GM23338 (cell line): Measurements from ENCODE around the gene ATP10B. TPM values are rescaled to one million over a fixed set of nuclear protein-coding genes. Genes with fewer than 3 reads are reported as not detected.

Source experiments
- ATAC-seq: fragments of 200-7000 bp; cut with Tn5 transposase; 3 replicates; pipeline ENCODE4 v1.9.1; 2020
- DNase-seq: peaks from one replicate; pipeline ENCODE4 v3.0.0-alpha.2; 2015; ENCODE audit warnings: low spot score
- H2AFZ ChIP-seq: fragments of 200-600 bp; sonication (generic); 2 replicates; pipeline ENCODE4 v1.8.0; 2016; ENCODE audit warnings: antibody characterized with exemption, mild to moderate bottlenecking, moderate library complexity
- H3F3A ChIP-seq: fragments of 200-600 bp; sonication (generic); replicated peaks from 2 replicates; pipeline ENCODE4 v1.8.0; 2017; ENCODE audit warnings: antibody characterized with exemption, mixed run types, low read depth
- H3K27ac ChIP-seq: fragments of 200-600 bp; sonication (generic); 2 replicates; pipeline ENCODE4 v1.6.1; 2016; ENCODE audit warnings: low read depth
- H3K27me3 ChIP-seq: fragments of 200-600 bp; sonication (generic); 2 replicates; pipeline ENCODE4 v1.8.0; 2016; ENCODE audit warnings: mild to moderate bottlenecking, mixed run types, moderate library complexity; ENCODE audit not compliant: insufficient read depth
- H3K36me3 ChIP-seq: fragments of 200-600 bp; sonication (generic); 2 replicates; pipeline ENCODE4 v1.8.0; 2016; ENCODE audit warnings: mild to moderate bottlenecking; ENCODE audit not compliant: insufficient read depth
- H3K4me1 ChIP-seq: fragments of 200-600 bp; sonication (generic); 2 replicates; pipeline ENCODE4 v1.8.0; 2016; ENCODE audit warnings: mild to moderate bottlenecking, moderate library complexity; ENCODE audit not compliant: insufficient read depth
- H3K4me2 ChIP-seq: fragments of 200-600 bp; sonication (generic); 2 replicates; pipeline ENCODE4 v1.7.1; 2017; ENCODE audit warnings: mixed run types
- H3K4me3 ChIP-seq: fragments of 200-600 bp; sonication (generic); 2 replicates; pipeline ENCODE4 v1.6.1; 2016; ENCODE audit warnings: mixed run types
- H3K79me2 ChIP-seq: fragments of 200-600 bp; sonication (generic); replicated peaks from 2 replicates; pipeline ENCODE4 v1.8.0; 2017; ENCODE audit warnings: mild to moderate bottlenecking; ENCODE audit not compliant: insufficient read depth
- H3K9me2 ChIP-seq: fragments of 200-600 bp; sonication (generic); 2 replicates; pipeline ENCODE4 v1.8.0; 2017; ENCODE audit not compliant: insufficient read depth
- H4K20me1 ChIP-seq: fragments of 200-600 bp; sonication (generic); replicated peaks from 2 replicates; pipeline ENCODE4 v1.8.0; 2017; ENCODE audit warnings: mild to moderate bottlenecking; ENCODE audit not compliant: insufficient read depth
- H3K27ac Mint-ChIP-seq: 2 replicates; pipeline ENCODE4 v1.8.0; 2020; ENCODE audit warnings: inconsistent platforms, mild to moderate bottlenecking, moderate library complexity, mixed read lengths
- H3K27me3 Mint-ChIP-seq: 3 replicates; pipeline ENCODE4 v1.8.0; 2022; ENCODE audit warnings: low read depth, mild to moderate bottlenecking, moderate library complexity, mixed read lengths, inconsistent platforms; ENCODE audit not compliant: insufficient read depth, poor library complexity
- H3K36me3 Mint-ChIP-seq: 3 replicates; pipeline ENCODE4 v1.8.0; 2021; ENCODE audit warnings: low read depth, mild to moderate bottlenecking, inconsistent platforms, moderate library complexity, mixed read lengths
- H3K4me1 Mint-ChIP-seq: 3 replicates; pipeline ENCODE4 v1.8.0; 2020; ENCODE audit warnings: mild to moderate bottlenecking, inconsistent platforms, mixed read lengths
- H3K4me3 Mint-ChIP-seq: 3 replicates; pipeline ENCODE4 v1.8.0; 2021; ENCODE audit warnings: moderate library complexity, mild to moderate bottlenecking, inconsistent platforms, mixed read lengths
- H3K9me3 Mint-ChIP-seq: 3 replicates; pipeline ENCODE4 v1.8.0; 2020; ENCODE audit warnings: moderate library complexity, mild to moderate bottlenecking, inconsistent platforms, mixed read lengths
- CREB1 ChIP-seq: fragments of 250-450 bp; sonication (Bioruptor Pico); IDR thresholded peaks from 2 replicates; pipeline ENCODE4 v1.5.0; 2020; ENCODE audit warnings: low read depth, mild to moderate bottlenecking, moderate library complexity
- CTCF ChIP-seq, 2 experiments: fragments of 200-600 bp in 1 of 2; sonication (generic) in 1 of 2; conservative IDR thresholded peaks; 2 replicates each; pipeline versions ENCODE4 v1.5.1 to v1.6.1; 2016 to 2017; ENCODE audit warnings: antibody characterized with exemption in 2 of 2, low read depth in 2 of 2, mild to moderate bottlenecking in 2 of 2, moderate library complexity in 1 of 2
- ETS1 ChIP-seq: IDR thresholded peaks from 2 replicates; pipeline ENCODE4 v1.6.1; 2016; ENCODE audit warnings: antibody characterized with exemption
- EZH2 ChIP-seq: fragments of 200-600 bp; sonication (generic); IDR thresholded peaks from one replicate; pipeline ENCODE4 v1.8.0; 2017; ENCODE audit warnings: antibody characterized with exemption, mild to moderate bottlenecking, low read depth; ENCODE audit not compliant: unreplicated experiment
- EZH2phosphoT487 ChIP-seq: fragments of 200-600 bp; sonication (generic); IDR thresholded peaks from one replicate; pipeline ENCODE4 v1.8.1; 2018; ENCODE audit warnings: antibody characterized with exemption; ENCODE audit not compliant: unreplicated experiment
- JUNB ChIP-seq: IDR thresholded peaks from one replicate; pipeline ENCODE4 v1.6.1; 2016; ENCODE audit warnings: antibody characterized with exemption; ENCODE audit not compliant: unreplicated experiment
- NANOG ChIP-seq: IDR thresholded peaks from 2 replicates; pipeline ENCODE4 v1.6.1; 2016; ENCODE audit warnings: antibody characterized with exemption, borderline replicate concordance
- POLR2AphosphoS5 ChIP-seq: IDR thresholded peaks from 2 replicates; pipeline ENCODE4 v1.6.1; 2016; ENCODE audit warnings: antibody characterized with exemption, low read depth
- REST ChIP-seq: IDR thresholded peaks from one replicate; pipeline ENCODE4 v1.6.1; 2018; ENCODE audit warnings: antibody characterized with exemption; ENCODE audit not compliant: unreplicated experiment
- STAT1 ChIP-seq: IDR thresholded peaks from one replicate; pipeline ENCODE4 v1.6.1; 2016; ENCODE audit warnings: antibody characterized with exemption; ENCODE audit not compliant: unreplicated experiment
- ZNF114 ChIP-seq: fragments of 250-450 bp; sonication (Bioruptor Pico); IDR thresholded peaks from 2 replicates; pipeline ENCODE4 v1.5.0; 2020; ENCODE audit warnings: mild to moderate bottlenecking, moderate library complexity
- ZNF331 ChIP-seq: fragments of 250-450 bp; sonication (Bioruptor Pico); IDR thresholded peaks from 2 replicates; pipeline ENCODE4 v1.5.0; 2020; ENCODE audit warnings: low read depth, mild to moderate bottlenecking, moderate library complexity
- ZNF462 ChIP-seq: fragments of 250-450 bp; sonication (Bioruptor Pico); IDR thresholded peaks from 2 replicates; pipeline ENCODE4 v1.5.0; 2020; ENCODE audit warnings: mild to moderate bottlenecking, moderate library complexity
- polyA plus RNA-seq: library from polyadenylated mRNA; unstranded; fragments of >200 nt; fragmentation: Nextera tagmentation; extraction: Ambion mirVana; gene quantifications from 2 replicates; pipeline ENCODE4 v1.2.1, GENCODE V29; 2016
- total RNA-seq: library from RNA; depleted of rRNA; stranded (reverse); fragments of >200 nt; shearing (Covaris generic); gene quantifications from 2 replicates; pipeline ENCODE4 v1.2.3, GENCODE V29; 2014

The ATP10B gene
- total and polyA plus RNA-seq, 2 experiments from 2014 or later = 0.11 to 0.14 TPM

GRCh38 chr5:160701403-160701802, 150.6 kb downstream of the ATP10B start:
- ATAC-seq (no peak), DNase-seq (no peak)
- Histone ChIP-seq H3K36me3 (no peaks in the 10 kb centered on the region), H3K27me3 (no peaks in the 10 kb centered on the region), H3K79me2 (no peaks in the 10 kb centered on the region), H3F3A (no peaks in the 10 kb centered on the region), H3K4me3 (no peak overlapping the region), H3K4me2 (no peak overlapping the region), H3K27ac (no peak overlapping the region), H3K4me1 (no peaks in the 10 kb centered on the region), H4K20me1 (no peaks in the 10 kb centered on the region), H2AFZ (no peak overlapping the region), H3K9me2 (peaks cover 5% of the 10 kb centered on the region; the same call in 1 of the 2 replicates)
- Mint-ChIP-seq H3K27ac (no peak overlapping the region), H3K27me3 (no peaks in the 10 kb centered on the region), H3K4me1 (no peaks in the 10 kb centered on the region), H3K9me3 (peaks cover 14% of the 10 kb centered on the region), H3K36me3 (peaks cover 3% of the 10 kb centered on the region; the same call in 2 of the 3 replicates), H3K4me3 (no peak overlapping the region)
- TF ChIP-seq ZNF462 = no peak
- no peak for TF ChIP-seq EZH2
- no peak for TF ChIP-seq JUNB
- no peak for TF ChIP-seq REST
- TF ChIP-seq EZH2phosphoT487 = no peak
- no peak for TF ChIP-seq ETS1
- no peak for TF ChIP-seq NANOG
- TF ChIP-seq CTCF (conservative IDR thresholded peaks at IDR 0.05; ENCODE audit: low read depth in 2 of 2) = no peak
- TF ChIP-seq CREB1 (CRISPR knock-in tag) = no peak
- TF ChIP-seq ZNF331 = no peak
- no peak for TF ChIP-seq STAT1
- TF ChIP-seq POLR2AphosphoS5 = no peak
- TF ChIP-seq ZNF114 = no peak
